SK-N-SH (cell line): ENCODE results near the gene CCDC88C.
A peak's percentile ranks its signal among the peaks of the same experiment; 100 is the strongest.

Experiments used
- CTCF ChIP-seq: fragments of 200-600 bp; sonication (generic); IDR thresholded peaks from 2 replicates; pipeline ENCODE4 v1.6.1; 2017; ENCODE audit warnings: antibody characterized with exemption, mild to moderate bottlenecking, moderate library complexity
- EP300 ChIP-seq, 2 experiments: IDR thresholded peaks; 2 replicates each; pipeline versions ENCODE4 v1.4.0 to v1.6.1; 2012; ENCODE audit warnings: borderline replicate concordance in 1 of 2, low read depth in 1 of 2, low read length in 1 of 2
- EZH2phosphoT487 ChIP-seq: fragments of 200-600 bp; sonication (generic); IDR thresholded peaks from 2 replicates; pipeline ENCODE4 v1.6.1; 2017; ENCODE audit warnings: low read depth, mixed run types, mild to moderate bottlenecking, antibody characterized with exemption, moderate library complexity, borderline replicate concordance
- JUND ChIP-seq: IDR thresholded peaks from 2 replicates; pipeline ENCODE4 v1.4.0; 2012
- NFIC ChIP-seq: IDR thresholded peaks from 2 replicates; pipeline ENCODE4 v1.4.0; 2012; ENCODE audit warnings: borderline replicate concordance
- POLR2AphosphoS5 ChIP-seq: IDR thresholded peaks from 2 replicates; pipeline ENCODE4 v1.6.1; 2012; ENCODE audit warnings: low read depth, low read length
- RAD21 ChIP-seq: IDR thresholded peaks from 2 replicates; pipeline ENCODE4 v1.6.1; 2012; ENCODE audit warnings: mild to moderate bottlenecking, low read length
- SIN3A ChIP-seq: IDR thresholded peaks from 2 replicates; pipeline ENCODE4 v1.6.1; 2012; ENCODE audit warnings: low read depth, mild to moderate bottlenecking, low read length, moderate library complexity, borderline replicate concordance
- TAF1 ChIP-seq: IDR thresholded peaks from 2 replicates; pipeline ENCODE4 v1.6.1; 2012; ENCODE audit warnings: low read depth, mild to moderate bottlenecking, low read length, moderate library complexity, borderline replicate concordance
- TEAD4 ChIP-seq: IDR thresholded peaks from 2 replicates; pipeline ENCODE4 v1.4.0; 2012; ENCODE audit warnings: mild to moderate bottlenecking, borderline replicate concordance; ENCODE audit not compliant: insufficient read depth
- TF ChIP-seq, protein P1 (sequence below): IDR thresholded peaks from 2 replicates; pipeline ENCODE4 v1.6.1; 2012; ENCODE audit warnings: mild to moderate bottlenecking, low read depth, low read length, moderate library complexity
- TF ChIP-seq, protein P2 (sequence below): IDR thresholded peaks from 2 replicates; pipeline ENCODE4 v1.4.0; 2012; ENCODE audit warnings: low read depth, borderline replicate concordance

- no peak for TF ChIP-seq POLR2AphosphoS5
- TF ChIP-seq, protein P1, sequence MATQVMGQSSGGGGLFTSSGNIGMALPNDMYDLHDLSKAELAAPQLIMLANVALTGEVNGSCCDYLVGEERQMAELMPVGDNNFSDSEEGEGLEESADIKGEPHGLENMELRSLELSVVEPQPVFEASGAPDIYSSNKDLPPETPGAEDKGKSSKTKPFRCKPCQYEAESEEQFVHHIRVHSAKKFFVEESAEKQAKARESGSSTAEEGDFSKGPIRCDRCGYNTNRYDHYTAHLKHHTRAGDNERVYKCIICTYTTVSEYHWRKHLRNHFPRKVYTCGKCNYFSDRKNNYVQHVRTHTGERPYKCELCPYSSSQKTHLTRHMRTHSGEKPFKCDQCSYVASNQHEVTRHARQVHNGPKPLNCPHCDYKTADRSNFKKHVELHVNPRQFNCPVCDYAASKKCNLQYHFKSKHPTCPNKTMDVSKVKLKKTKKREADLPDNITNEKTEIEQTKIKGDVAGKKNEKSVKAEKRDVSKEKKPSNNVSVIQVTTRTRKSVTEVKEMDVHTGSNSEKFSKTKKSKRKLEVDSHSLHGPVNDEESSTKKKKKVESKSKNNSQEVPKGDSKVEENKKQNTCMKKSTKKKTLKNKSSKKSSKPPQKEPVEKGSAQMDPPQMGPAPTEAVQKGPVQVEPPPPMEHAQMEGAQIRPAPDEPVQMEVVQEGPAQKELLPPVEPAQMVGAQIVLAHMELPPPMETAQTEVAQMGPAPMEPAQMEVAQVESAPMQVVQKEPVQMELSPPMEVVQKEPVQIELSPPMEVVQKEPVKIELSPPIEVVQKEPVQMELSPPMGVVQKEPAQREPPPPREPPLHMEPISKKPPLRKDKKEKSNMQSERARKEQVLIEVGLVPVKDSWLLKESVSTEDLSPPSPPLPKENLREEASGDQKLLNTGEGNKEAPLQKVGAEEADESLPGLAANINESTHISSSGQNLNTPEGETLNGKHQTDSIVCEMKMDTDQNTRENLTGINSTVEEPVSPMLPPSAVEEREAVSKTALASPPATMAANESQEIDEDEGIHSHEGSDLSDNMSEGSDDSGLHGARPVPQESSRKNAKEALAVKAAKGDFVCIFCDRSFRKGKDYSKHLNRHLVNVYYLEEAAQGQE: no peak
- TF ChIP-seq EP300 (IDR thresholded peaks at IDR 0.05; ENCODE audit: borderline replicate concordance in 1 of 2, low read depth in 1 of 2, low read length in 1 of 2): no peak
- TF ChIP-seq CTCF: no peak
- no peak for TF ChIP-seq TAF1
- TF ChIP-seq NFIC: no peak
- no peak for TF ChIP-seq SIN3A
- TF ChIP-seq EZH2phosphoT487: no peak
- TF ChIP-seq TEAD4: no peak
- no peak for TF ChIP-seq JUND
- peak; percentile 31; the same call in 1 of the 2 replicates for TF ChIP-seq RAD21
- TF ChIP-seq, protein P2, sequence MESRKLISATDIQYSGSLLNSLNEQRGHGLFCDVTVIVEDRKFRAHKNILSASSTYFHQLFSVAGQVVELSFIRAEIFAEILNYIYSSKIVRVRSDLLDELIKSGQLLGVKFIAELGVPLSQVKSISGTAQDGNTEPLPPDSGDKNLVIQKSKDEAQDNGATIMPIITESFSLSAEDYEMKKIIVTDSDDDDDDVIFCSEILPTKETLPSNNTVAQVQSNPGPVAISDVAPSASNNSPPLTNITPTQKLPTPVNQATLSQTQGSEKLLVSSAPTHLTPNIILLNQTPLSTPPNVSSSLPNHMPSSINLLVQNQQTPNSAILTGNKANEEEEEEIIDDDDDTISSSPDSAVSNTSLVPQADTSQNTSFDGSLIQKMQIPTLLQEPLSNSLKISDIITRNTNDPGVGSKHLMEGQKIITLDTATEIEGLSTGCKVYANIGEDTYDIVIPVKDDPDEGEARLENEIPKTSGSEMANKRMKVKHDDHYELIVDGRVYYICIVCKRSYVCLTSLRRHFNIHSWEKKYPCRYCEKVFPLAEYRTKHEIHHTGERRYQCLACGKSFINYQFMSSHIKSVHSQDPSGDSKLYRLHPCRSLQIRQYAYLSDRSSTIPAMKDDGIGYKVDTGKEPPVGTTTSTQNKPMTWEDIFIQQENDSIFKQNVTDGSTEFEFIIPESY: no peak
These were observed 139.9 kb downstream of the CCDC88C start for GRCh38 chr14:91277546-91278382.
